HepG2 (cell line): ENCODE results near the gene NUDCD3. TPM values are rescaled to one million over a fixed set of nuclear protein-coding genes. Genes with fewer than 3 reads are reported as not detected.

Experiments used
- ATAC-seq: fragments of 200-7000 bp; cut with Tn5 transposase; 3 replicates; pipeline ENCODE4 v1.9.1; 2020; ENCODE audit warnings: mild to moderate bottlenecking, moderate library complexity
- BruUV-seq: library from RNA; stranded (reverse); fragments of 400-500 nt; replicated peaks from 2 replicates; lab custom pipeline; 2021; lab: Mats Ljungman, UMichigan
- CTCF ChIA-PET: fragments of 300-600 bp; formaldehyde crosslinking; extraction: SDS; loops from one replicate; lab custom pipeline; 2021; ENCODE audit warnings: low total read pairs, inconsistent platforms, low intra/inter-chr PET ratio; lab: Yijun Ruan, JAX
- POLR2A ChIA-PET: fragments of 350-600 bp; sonication (Branson Sonifier 250); formaldehyde crosslinking; loops from one replicate; lab custom pipeline; 2020; ENCODE audit warnings: antibody characterized with exemption, inconsistent platforms; lab: Yijun Ruan, JAX
- DNase-seq: peaks from one replicate; pipeline ENCODE4 v3.0.0-alpha.2; 2015; ENCODE audit warnings: low spot score
- FAIRE-seq: peaks from 3 replicates; lab custom pipeline; 2011; peaks lifted over from hg19 to GRCh38; lab: Jason Lieb, UNC
- H2AFZ ChIP-seq: one replicate; pipeline ENCODE4 v1.6.1; 2011; ENCODE audit warnings: low read length, inconsistent platforms
- H3K27ac ChIP-seq: fragments of 300-600 bp; 3 replicates; pipeline ENCODE4 v1.8.0; 2011; ENCODE audit warnings: mixed run types, mild to moderate bottlenecking, mixed read lengths, low read length, inconsistent platforms; ENCODE audit not compliant: insufficient read depth; ENCODE audit errors: extremely low read length
- H3K27me3 ChIP-seq, 2 experiments: fragments of 200-600 bp in 1 of 2; 2 replicates in 1 of 2; 3 replicates in 1 of 2; pipeline versions ENCODE4 v1.6.0 to v1.8.0; 2011; ENCODE audit warnings: low read length in 2 of 2, mild to moderate bottlenecking in 2 of 2, moderate library complexity in 2 of 2, inconsistent platforms in 1 of 2; ENCODE audit not compliant: insufficient read depth in 2 of 2, control insufficient read depth in 1 of 2
- H3K36me3 ChIP-seq, 2 experiments: fragments of 200-600 bp in 1 of 2; replicated peaks in 1 of 2; 2 replicates in 1 of 2; 3 replicates in 1 of 2; pipeline versions ENCODE4 v1.5.1 to v1.8.0; 2011; ENCODE audit warnings: low read length in 2 of 2, inconsistent platforms in 1 of 2; ENCODE audit not compliant: insufficient read depth in 2 of 2, control insufficient read depth in 1 of 2
- H3K4me1 ChIP-seq: 2 replicates; pipeline ENCODE4 v1.5.1; 2012; ENCODE audit warnings: low read length, inconsistent platforms; ENCODE audit not compliant: insufficient read depth
- H3K4me2 ChIP-seq: 2 replicates; pipeline ENCODE4 v1.6.0; 2011; ENCODE audit warnings: low read depth, low read length, inconsistent platforms
- H3K4me3 ChIP-seq, 3 experiments: fragments of 200-600 bp in 1 of 3; sonication (generic), shearing (Covaris generic) in 1 of 3; replicated peaks in 1 of 3; 2 replicates each; pipeline ENCODE4 v1.5.1; 2011 to 2016; ENCODE audit warnings: low read length in 3 of 3, inconsistent platforms in 2 of 3, low read depth in 2 of 3, mild to moderate bottlenecking in 2 of 3, control low read depth in 1 of 3, mixed read lengths in 1 of 3; ENCODE audit not compliant: insufficient read depth in 1 of 3
- H3K79me2 ChIP-seq: one replicate; pipeline ENCODE4 v1.6.1; 2011; ENCODE audit warnings: low read length, inconsistent platforms; ENCODE audit not compliant: insufficient read depth
- H3K9ac ChIP-seq: 2 replicates; pipeline ENCODE4 v1.6.0; 2011; ENCODE audit warnings: mild to moderate bottlenecking, low read depth, low read length, inconsistent platforms; ENCODE audit not compliant: insufficient read depth
- H3K9me3 ChIP-seq: 2 replicates; pipeline ENCODE4 v1.5.1; 2012; ENCODE audit warnings: mild to moderate bottlenecking, low read length
- H4K20me1 ChIP-seq: 2 replicates; pipeline ENCODE4 v1.6.0; 2011; ENCODE audit warnings: inconsistent platforms, mild to moderate bottlenecking, low read length, moderate library complexity; ENCODE audit not compliant: insufficient read depth
- CBX5 ChIP-seq: sonication (generic); formaldehyde crosslinking; IDR thresholded peaks from 2 replicates; pipeline ENCODE4 v1.4.0; 2020; ENCODE audit warnings: missing genetic modification reagents, borderline replicate concordance
- GABPA ChIP-seq, 2 experiments: IDR thresholded peaks; 2 replicates each; pipeline ENCODE4 v1.6.1; 2011 to 2016; ENCODE audit warnings: low read depth in 2 of 2, low read length in 1 of 2, missing biosample characterization in 1 of 2, missing genetic modification characterization in 1 of 2
- HBP1 ChIP-seq: IDR thresholded peaks from 2 replicates; pipeline ENCODE4 v1.6.1; 2016; ENCODE audit warnings: low read depth, control low read depth
- HIVEP1 ChIP-seq: sonication (generic); formaldehyde crosslinking; IDR thresholded peaks from 2 replicates; pipeline ENCODE4 v1.4.0; 2020; ENCODE audit warnings: mild to moderate bottlenecking, missing genetic modification reagents
- KLF13 ChIP-seq: sonication (generic); formaldehyde crosslinking; IDR thresholded peaks from 2 replicates; pipeline ENCODE4 v1.4.0; 2020; ENCODE audit warnings: mild to moderate bottlenecking, missing genetic modification reagents
- MAF1 ChIP-seq: sonication (generic); formaldehyde crosslinking; IDR thresholded peaks from 2 replicates; pipeline ENCODE4 v1.5.0; 2020; ENCODE audit warnings: missing genetic modification reagents, borderline replicate concordance
- PITX1 ChIP-seq: sonication (generic); formaldehyde crosslinking; IDR thresholded peaks from 2 replicates; pipeline ENCODE4 v1.5.1; 2020; ENCODE audit warnings: mild to moderate bottlenecking, missing genetic modification reagents
- TFE3 ChIP-seq: IDR thresholded peaks from 2 replicates; pipeline ENCODE4 v1.6.1; 2016
- ZFP36L1 ChIP-seq: sonication (generic); formaldehyde crosslinking; IDR thresholded peaks from 2 replicates; pipeline ENCODE4 v1.8.0; 2022; ENCODE audit warnings: mild to moderate bottlenecking, missing genetic modification reagents, moderate library complexity
- ZMYM4 ChIP-seq: sonication (generic); formaldehyde crosslinking; IDR thresholded peaks from 2 replicates; pipeline ENCODE4 v1.8.1; 2023; ENCODE audit warnings: mild to moderate bottlenecking, missing genetic modification reagents
- ZNF546 ChIP-seq: sonication (generic); formaldehyde crosslinking; conservative IDR thresholded peaks from 2 replicates; pipeline ENCODE4 v1.8.1; 2023; ENCODE audit warnings: mild to moderate bottlenecking, missing genetic modification reagents
- ZNF670 ChIP-seq: sonication (generic); formaldehyde crosslinking; IDR thresholded peaks from 2 replicates; pipeline ENCODE4 v1.8.0; 2022; ENCODE audit warnings: mild to moderate bottlenecking, missing genetic modification reagents, borderline replicate concordance
- ZNF800 ChIP-seq: sonication (generic); formaldehyde crosslinking; IDR thresholded peaks from 2 replicates; pipeline ENCODE4 v1.4.0; 2020; ENCODE audit warnings: missing genetic modification reagents
- ZNF816 ChIP-seq: sonication (generic); formaldehyde crosslinking; IDR thresholded peaks from 2 replicates; pipeline ENCODE4 v1.8.0; 2022; ENCODE audit warnings: missing genetic modification reagents, mild to moderate bottlenecking, borderline replicate concordance
- ZSCAN9 ChIP-seq: IDR thresholded peaks from 2 replicates; pipeline ENCODE4 v1.6.1; 2016; ENCODE audit warnings: borderline replicate concordance
- WGBS: methylation state at CpG from one replicate; pipeline ENCODE4 v1.1.6; 2017; ENCODE audit warnings: low lambda C conversion rate; 5-methylcytosine and 5-hydroxymethylcytosine counted together
- in situ Hi-C: cut with HindIII; loops from 2 replicates; pipeline ENCODE4 v1.10.0; 2017; ENCODE audit warnings: low pct_unique_long_range_greater_than_20kb; ENCODE audit not compliant: extremely low pct_ligation_motif_present
- intact Hi-C: fragments of 100-400 bp; cut with micrococcal nuclease; formaldehyde crosslinking; loops from one replicate; pipeline ENCODE4 v1.10.0; 2022; ENCODE audit not compliant: unreplicated experiment
- polyA plus RNA-seq, 8 experiments: library from polyadenylated mRNA; depleted of rRNA in 3 of 8; stranded (reverse) in 7 of 8; unstranded in 1 of 8; fragments of >200 nt; fragmentation: Illumina TruSeq in 4 of 8; extraction: Trizol in 4 of 8; gene quantifications; 2 replicates each; pipeline versions ENCODE4 v1.2.1 to v1.2.3, GENCODE V29; 2011 to 2016; ENCODE audit warnings: low read depth in 4 of 8, missing spikeins in 1 of 8, mixed read lengths in 1 of 8; ENCODE audit not compliant: insufficient read depth in 1 of 8
- total RNA-seq, 5 experiments: library from RNA; depleted of rRNA; stranded (reverse); fragments of >200 nt; fragmentation: Illumina TruSeq; extraction: Trizol; gene quantifications; 2 replicates each; pipeline ENCODE4 v1.2.3, GENCODE V29; 2016; ENCODE audit warnings: low read depth in 1 of 5

Gene NUDCD3
- total and polyA plus RNA-seq, 2 of the 13 experiments (the other 11 are each of a cell fraction or from before 2014, with no cell fraction given) = 20.8 to 49.9 TPM

GRCh38 chr7:44449584-44449928, 40.9 kb downstream of the NUDCD3 start:
- BruUV-seq = no TSS peak
- intact Hi-C loops (no loop called here), in situ Hi-C loops (no loop called here)
- POLR2A ChIA-PET = no interaction called here
- 100% methylated on average over 1 of the region's 1 CpG for WGBS
- CTCF ChIA-PET = no interaction called here
- H3K4me3 ChIP-seq = no peak overlapping the region
- H3K4me2 ChIP-seq = no peak overlapping the region
- no peak overlapping the region for H2AFZ ChIP-seq
- TF ChIP-seq KLF13 (CRISPR knock-in tag) = no peak
- no peak for TF ChIP-seq ZNF670
- TF ChIP-seq HIVEP1 = no peak
- no peak for TF ChIP-seq CBX5 (CRISPR knock-in tag)
- TF ChIP-seq GABPA (IDR thresholded peaks at IDR 0.05; ENCODE audit: low read depth, low read length) = no peak
- no peak for TF ChIP-seq GABPA (CRISPR knock-in tag; IDR thresholded peaks at IDR 0.05; ENCODE audit: low read depth)
- no peak for TF ChIP-seq ZNF816 (CRISPR knock-in tag)
- no peak for TF ChIP-seq PITX1 (CRISPR knock-in tag)
- no peak for TF ChIP-seq ZNF800 (CRISPR knock-in tag)
- no peak for TF ChIP-seq ZSCAN9 (CRISPR knock-in tag)
- TF ChIP-seq MAF1 (CRISPR knock-in tag) = no peak
- TF ChIP-seq TFE3 (CRISPR knock-in tag) = no peak
- TF ChIP-seq HBP1 (CRISPR knock-in tag) = no peak
- no peak for TF ChIP-seq ZNF546
- no peak for TF ChIP-seq ZMYM4 (CRISPR knock-in tag)
- no peak for TF ChIP-seq ZFP36L1 (CRISPR knock-in tag)
- DNase-seq = no peak
- no peaks in the 10 kb centered on the region for H3K27me3 ChIP-seq
- no peak overlapping the region for H3K9ac ChIP-seq
- no peak for ATAC-seq
- no peak for FAIRE-seq
- H3K36me3 ChIP-seq = peaks cover 17 to 64% of the 10 kb centered on the region in 2 experiments
- no peaks in the 10 kb centered on the region for H3K9me3 ChIP-seq
- H3K4me1 ChIP-seq = no peaks in the 10 kb centered on the region
- H3K79me2 ChIP-seq = peaks cover 17% of the 10 kb centered on the region
- H3K27ac ChIP-seq = no peak overlapping the region
- H4K20me1 ChIP-seq = no peaks in the 10 kb centered on the region
